ENCODE data around the gene VWA8.
"Not testable (repeated sequence)": the region's sequence is repeated elsewhere in the genome, so short reads cannot be mapped to it uniquely, and the experiment has no call there.

The VWA8 gene

GRCh38 chr13:41650706-41651105 lies 310.2 kb downstream of the VWA8 start:
- Histone ChIP-seq H3K27me3 (ENCODE audit: control insufficient read depth in 1 of 2, insufficient read depth in 2 of 2, low read length in 2 of 2) (no peaks in the 10 kb centered on the region), H3K4me3 (ENCODE audit: low read length in 2 of 2) (no peak overlapping the region), H3K9ac (ENCODE audit: low read length in 2 of 2) (no peak overlapping the region), H3K27ac (ENCODE audit: low read length) (no peak overlapping the region), H3K9me3 (ENCODE audit: control insufficient read depth in 2 of 2, low read length in 2 of 2) (no peaks in the 10 kb centered on the region), H3K4me1 (ENCODE audit: control insufficient read depth, insufficient read depth, low read length) (no peaks in the 10 kb centered on the region), H3K36me3 (ENCODE audit: control insufficient read depth in 2 of 2, insufficient read depth in 2 of 2, low read length in 2 of 2) (no peaks in the 10 kb centered on the region)

- no peak overlapping the region for H3K9ac ChIP-seq (ENCODE audit: low read length in 2 of 2)
- no peaks in the 10 kb centered on the region for H3K27me3 ChIP-seq (ENCODE audit: control insufficient read depth in 1 of 2, insufficient read depth in 2 of 2, low read length in 2 of 2)
- H3K4me3 ChIP-seq (ENCODE audit: low read length in 2 of 2) = no peak overlapping the region
- H3K9me3 ChIP-seq (ENCODE audit: control insufficient read depth in 2 of 2, low read length in 2 of 2) = no peaks in the 10 kb centered on the region
- no peak overlapping the region for H3K27ac ChIP-seq (ENCODE audit: low read length)
- peaks cover 4% of the 10 kb centered on the region for H3K4me1 ChIP-seq (ENCODE audit: control insufficient read depth, insufficient read depth, low read length)
- no peaks in the 10 kb centered on the region for H3K36me3 ChIP-seq (ENCODE audit: control insufficient read depth in 2 of 2, insufficient read depth in 2 of 2, low read length in 2 of 2)
Measured at GRCh38 chr13:41649659-41650058, 311.2 kb downstream of the VWA8 start.

GRCh38 chr13:41648314-41648935 lies 312.5 kb downstream of the VWA8 start:
- H3K27me3 ChIP-seq (ENCODE audit: control insufficient read depth in 1 of 2, insufficient read depth in 2 of 2, low read length in 2 of 2) = no peaks in the 10 kb centered on the region
- no peak overlapping the region for H3K9ac ChIP-seq (ENCODE audit: low read length in 2 of 2)
- H3K36me3 ChIP-seq (ENCODE audit: control insufficient read depth in 2 of 2, insufficient read depth in 2 of 2, low read length in 2 of 2) = no peaks in the 10 kb centered on the region
- H3K4me3 ChIP-seq (ENCODE audit: low read length in 2 of 2) = no peak overlapping the region
- H3K27ac ChIP-seq (ENCODE audit: low read length) = no peak overlapping the region
- peaks cover 4% of the 10 kb centered on the region for H3K4me1 ChIP-seq (ENCODE audit: control insufficient read depth, insufficient read depth, low read length)
- no peaks in the 10 kb centered on the region for H3K9me3 ChIP-seq (ENCODE audit: control insufficient read depth in 2 of 2, low read length in 2 of 2)

GRCh38 chr13:41647699-41648313 lies 313.1 kb downstream of the VWA8 start:
- not testable (repeated sequence) for H3K9me3 ChIP-seq (ENCODE audit: control insufficient read depth in 2 of 2, low read length in 2 of 2); H3K27ac ChIP-seq (ENCODE audit: low read length); H3K9ac ChIP-seq (ENCODE audit: low read length in 2 of 2); H3K4me1 ChIP-seq (ENCODE audit: control insufficient read depth, insufficient read depth, low read length); H3K4me3 ChIP-seq (ENCODE audit: low read length in 2 of 2); H3K27me3 ChIP-seq (ENCODE audit: control insufficient read depth in 1 of 2, insufficient read depth in 2 of 2, low read length in 2 of 2); H3K36me3 ChIP-seq (ENCODE audit: control insufficient read depth in 2 of 2, insufficient read depth in 2 of 2, low read length in 2 of 2)

GRCh38 chr13:41645331-41645730 lies 315.6 kb downstream of the VWA8 start:
- H3K9me3 ChIP-seq (ENCODE audit: control insufficient read depth in 2 of 2, low read length in 2 of 2) = no peaks in the 10 kb centered on the region
- H3K27ac ChIP-seq (ENCODE audit: low read length) = no peak overlapping the region
- peaks cover 4% of the 10 kb centered on the region for H3K4me1 ChIP-seq (ENCODE audit: control insufficient read depth, insufficient read depth, low read length)
- no peak overlapping the region for H3K4me3 ChIP-seq (ENCODE audit: low read length in 2 of 2)
- no peaks in the 10 kb centered on the region for H3K36me3 ChIP-seq (ENCODE audit: control insufficient read depth in 2 of 2, insufficient read depth in 2 of 2, low read length in 2 of 2)
- no peaks in the 10 kb centered on the region for H3K27me3 ChIP-seq (ENCODE audit: control insufficient read depth in 1 of 2, insufficient read depth in 2 of 2, low read length in 2 of 2)
- H3K9ac ChIP-seq (ENCODE audit: low read length in 2 of 2) = no peak overlapping the region

GRCh38 chr13:41644742-41645141 lies 316.2 kb downstream of the VWA8 start:
- H3K9me3 ChIP-seq (ENCODE audit: control insufficient read depth in 2 of 2, low read length in 2 of 2) = no peaks in the 10 kb centered on the region
- no peaks in the 10 kb centered on the region for H3K36me3 ChIP-seq (ENCODE audit: control insufficient read depth in 2 of 2, insufficient read depth in 2 of 2, low read length in 2 of 2)
- no peak overlapping the region for H3K27ac ChIP-seq (ENCODE audit: low read length)
- peaks cover 4% of the 10 kb centered on the region for H3K4me1 ChIP-seq (ENCODE audit: control insufficient read depth, insufficient read depth, low read length)
- H3K27me3 ChIP-seq (ENCODE audit: control insufficient read depth in 1 of 2, insufficient read depth in 2 of 2, low read length in 2 of 2) = no peaks in the 10 kb centered on the region
- H3K9ac ChIP-seq (ENCODE audit: low read length in 2 of 2) = no peak overlapping the region
- no peak overlapping the region for H3K4me3 ChIP-seq (ENCODE audit: low read length in 2 of 2)

- no peak overlapping the region for H3K4me3 ChIP-seq (ENCODE audit: low read length in 2 of 2)
- no peak overlapping the region for H3K27ac ChIP-seq (ENCODE audit: low read length)
- no peaks in the 10 kb centered on the region for H3K36me3 ChIP-seq (ENCODE audit: control insufficient read depth in 2 of 2, insufficient read depth in 2 of 2, low read length in 2 of 2)
- H3K9me3 ChIP-seq (ENCODE audit: control insufficient read depth in 2 of 2, low read length in 2 of 2) = no peaks in the 10 kb centered on the region
- H3K4me1 ChIP-seq (ENCODE audit: control insufficient read depth, insufficient read depth, low read length) = peaks cover 4% of the 10 kb centered on the region
- H3K9ac ChIP-seq (ENCODE audit: low read length in 2 of 2) = no peak overlapping the region
- H3K27me3 ChIP-seq (ENCODE audit: control insufficient read depth in 1 of 2, insufficient read depth in 2 of 2, low read length in 2 of 2) = no peaks in the 10 kb centered on the region
Measured at GRCh38 chr13:41643507-41643906, 317.4 kb downstream of the VWA8 start.

- Histone ChIP-seq H3K27me3 (ENCODE audit: control insufficient read depth in 1 of 2, insufficient read depth in 2 of 2, low read length in 2 of 2) (no peaks in the 10 kb centered on the region), H3K9me3 (ENCODE audit: control insufficient read depth in 2 of 2, low read length in 2 of 2) (no peaks in the 10 kb centered on the region), H3K4me1 (ENCODE audit: control insufficient read depth, insufficient read depth, low read length) (peaks cover 4% of the 10 kb centered on the region), H3K9ac (ENCODE audit: low read length in 2 of 2) (no peak overlapping the region), H3K27ac (ENCODE audit: low read length) (no peak overlapping the region), H3K4me3 (ENCODE audit: low read length in 2 of 2) (no peak overlapping the region), H3K36me3 (ENCODE audit: control insufficient read depth in 2 of 2, insufficient read depth in 2 of 2, low read length in 2 of 2) (no peaks in the 10 kb centered on the region)
Measured at GRCh38 chr13:41641961-41642360, 318.9 kb downstream of the VWA8 start.

GRCh38 chr13:41641429-41641828 lies 319.5 kb downstream of the VWA8 start:
- no peaks in the 10 kb centered on the region for H3K9me3 ChIP-seq (ENCODE audit: control insufficient read depth in 2 of 2, low read length in 2 of 2)
- no peak overlapping the region for H3K9ac ChIP-seq (ENCODE audit: low read length in 2 of 2)
- H3K27ac ChIP-seq (ENCODE audit: low read length) = no peak overlapping the region
- H3K36me3 ChIP-seq (ENCODE audit: control insufficient read depth in 2 of 2, insufficient read depth in 2 of 2, low read length in 2 of 2) = no peaks in the 10 kb centered on the region
- no peak overlapping the region for H3K4me3 ChIP-seq (ENCODE audit: low read length in 2 of 2)
- H3K27me3 ChIP-seq (ENCODE audit: control insufficient read depth in 1 of 2, insufficient read depth in 2 of 2, low read length in 2 of 2) = no peaks in the 10 kb centered on the region
- H3K4me1 ChIP-seq (ENCODE audit: control insufficient read depth, insufficient read depth, low read length) = peaks cover 4% of the 10 kb centered on the region

GRCh38 chr13:41639955-41640780 lies 320.7 kb downstream of the VWA8 start:
- Histone ChIP-seq H3K4me1 (ENCODE audit: control insufficient read depth, insufficient read depth, low read length) (no peaks in the 10 kb centered on the region), H3K9ac (ENCODE audit: low read length in 2 of 2) (no peak overlapping the region), H3K27ac (ENCODE audit: low read length) (no peak overlapping the region), H3K27me3 (ENCODE audit: control insufficient read depth in 1 of 2, insufficient read depth in 2 of 2, low read length in 2 of 2) (no peaks in the 10 kb centered on the region), H3K9me3 (ENCODE audit: control insufficient read depth in 2 of 2, low read length in 2 of 2) (no peaks in the 10 kb centered on the region), H3K4me3 (ENCODE audit: low read length in 2 of 2) (no peak overlapping the region), H3K36me3 (ENCODE audit: control insufficient read depth in 2 of 2, insufficient read depth in 2 of 2, low read length in 2 of 2) (no peaks in the 10 kb centered on the region)

Data from stomach smooth muscle (tissue), 2 donors.